Measurements from ENCODE around the gene TP53TG5.

- TF ChIP-seq CTCF (IDR thresholded peaks at IDR 0.05): no peak
- TF ChIP-seq POLR2A (IDR thresholded peaks at IDR 0.05): no peak
Observed at GRCh38 chr20:45377269-45377668, 856 bp downstream of the TP53TG5 start.

Data from testis (tissue), 2 donors.